HepG2 (cell line): ENCODE measurements around the gene CCDC7.

ENCODE experiments used
- CTCF ChIP-seq: sonication (generic); formaldehyde crosslinking; IDR thresholded peaks from 2 replicates; pipeline ENCODE4 v1.5.0; 2020; ENCODE audit warnings: mild to moderate bottlenecking, missing genetic modification reagents, moderate library complexity
- EED ChIP-seq: sonication (generic); formaldehyde crosslinking; IDR thresholded peaks from 2 replicates; pipeline ENCODE4 v1.5.0; 2020; ENCODE audit warnings: mild to moderate bottlenecking, missing genetic modification reagents
- ELF1 ChIP-seq: sonication (generic); formaldehyde crosslinking; IDR thresholded peaks from 2 replicates; pipeline ENCODE4 v1.4.0; 2020; ENCODE audit warnings: missing genetic modification reagents
- MAX ChIP-seq: IDR thresholded peaks from 2 replicates; pipeline ENCODE4 v1.6.1; 2012; ENCODE audit warnings: inconsistent platforms
- PRDM4 ChIP-seq: sonication (generic); formaldehyde crosslinking; IDR thresholded peaks from 2 replicates; pipeline ENCODE4 v1.9.0; 2021; ENCODE audit warnings: missing genetic modification reagents, borderline replicate concordance
- ZFP1 ChIP-seq: IDR thresholded peaks from 2 replicates; pipeline ENCODE4 v1.6.1; 2016
- ZNF589 ChIP-seq: sonication (generic); formaldehyde crosslinking; conservative IDR thresholded peaks from 2 replicates; pipeline ENCODE4 v1.8.0; 2022; ENCODE audit warnings: mild to moderate bottlenecking, moderate library complexity, missing genetic modification reagents

GRCh38 chr10:32751582-32751981 is 305.6 kb downstream of the CCDC7 start:
- TF ChIP-seq MAX (no peak), ZFP1 (no peak), ELF1 (CRISPR knock-in tag) (no peak), CTCF (CRISPR knock-in tag) (no peak), EED (no peak), PRDM4 (CRISPR knock-in tag) (no peak), ZNF589 (CRISPR knock-in tag) (no peak)
